Activated CD8-positive, alpha-beta memory T cell treated with anti-CD3 and anti-CD28 coated beads for 1 hour (primary cell): ENCODE measurements around the gene TMEM144.

ENCODE experiments used
- DNase-seq, 2 donors: peaks; one replicate each; pipeline ENCODE4 v3.0.0-alpha.2; 2020; ENCODE audit warnings: low read depth in 1 of 2; ENCODE audit errors: extremely low read depth in 1 of 2

TMEM144 gene

GRCh38 chr4:158292156-158292555 lies 81.9 kb downstream of the TMEM144 start:
- DNase-seq, result no peak

GRCh38 chr4:158295053-158295452 lies 84.8 kb downstream of the TMEM144 start:
- no peak for DNase-seq

DNA sequence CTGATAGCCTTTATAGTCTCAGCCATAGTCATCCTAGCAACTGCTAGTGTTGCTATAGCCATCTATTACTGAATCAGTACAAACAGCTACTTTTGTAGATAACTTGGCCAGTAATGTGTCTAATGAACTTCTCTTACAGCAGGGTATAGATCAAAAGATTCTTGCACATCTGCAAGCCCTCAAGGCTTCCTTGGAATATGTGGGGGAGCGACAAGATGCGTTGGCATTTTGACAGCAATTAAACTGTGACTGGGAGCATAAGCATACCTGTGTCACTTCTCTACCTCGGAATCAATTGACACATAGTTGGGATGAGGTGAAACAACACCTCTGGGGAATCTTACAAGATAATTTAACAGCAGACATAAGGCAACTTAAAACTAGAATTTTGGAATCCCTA lies 87.6 kb downstream of the TMEM144 start:
- DNase-seq, result no peak

DNA sequence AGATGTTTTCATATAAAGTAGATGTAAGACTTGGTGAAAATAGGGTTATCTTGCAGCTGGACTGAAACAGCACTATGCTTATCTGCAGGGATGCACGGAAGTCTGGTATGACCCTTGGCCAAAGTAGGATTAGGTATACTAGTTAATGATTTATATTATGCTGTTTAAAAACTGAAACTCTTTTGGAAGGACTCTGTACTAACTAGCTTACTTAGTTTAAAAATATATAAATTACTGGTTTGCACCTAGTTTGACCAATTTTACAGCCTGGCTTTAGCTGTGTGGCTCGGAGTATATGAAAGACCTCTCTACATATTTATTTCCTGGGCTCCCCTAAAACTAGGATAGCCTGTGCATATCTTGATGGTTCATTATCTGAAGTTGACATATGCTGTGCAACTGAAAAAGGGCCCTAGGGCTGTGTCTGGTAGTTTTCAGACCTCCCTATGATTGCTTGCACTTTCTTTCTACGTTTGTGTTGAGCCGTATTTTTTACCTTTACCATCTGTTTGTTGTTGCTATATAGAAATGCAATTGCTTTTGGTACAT lies 89.2 kb downstream of the TMEM144 start:
- DNase-seq, result no peak

DNA sequence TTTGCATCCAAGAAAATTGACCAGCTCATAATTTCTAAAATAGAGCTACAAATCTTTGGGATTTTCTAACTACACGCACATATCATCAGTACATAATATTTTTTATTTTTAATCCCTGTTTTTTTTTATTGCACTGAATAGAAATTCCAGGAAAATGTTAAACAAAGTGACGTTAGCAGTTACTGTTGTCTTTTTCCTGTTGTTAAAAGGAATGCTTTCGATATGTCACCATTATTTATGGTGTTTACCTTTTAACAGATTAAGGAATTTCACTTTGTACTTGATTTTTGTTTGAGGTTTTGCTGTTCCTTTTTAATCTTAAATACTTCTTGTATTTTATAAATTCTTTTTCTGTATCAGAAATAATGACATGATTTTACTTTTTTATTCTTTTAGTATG lies 89.7 kb downstream of the TMEM144 start:
- DNase-seq, result no peak

DNA sequence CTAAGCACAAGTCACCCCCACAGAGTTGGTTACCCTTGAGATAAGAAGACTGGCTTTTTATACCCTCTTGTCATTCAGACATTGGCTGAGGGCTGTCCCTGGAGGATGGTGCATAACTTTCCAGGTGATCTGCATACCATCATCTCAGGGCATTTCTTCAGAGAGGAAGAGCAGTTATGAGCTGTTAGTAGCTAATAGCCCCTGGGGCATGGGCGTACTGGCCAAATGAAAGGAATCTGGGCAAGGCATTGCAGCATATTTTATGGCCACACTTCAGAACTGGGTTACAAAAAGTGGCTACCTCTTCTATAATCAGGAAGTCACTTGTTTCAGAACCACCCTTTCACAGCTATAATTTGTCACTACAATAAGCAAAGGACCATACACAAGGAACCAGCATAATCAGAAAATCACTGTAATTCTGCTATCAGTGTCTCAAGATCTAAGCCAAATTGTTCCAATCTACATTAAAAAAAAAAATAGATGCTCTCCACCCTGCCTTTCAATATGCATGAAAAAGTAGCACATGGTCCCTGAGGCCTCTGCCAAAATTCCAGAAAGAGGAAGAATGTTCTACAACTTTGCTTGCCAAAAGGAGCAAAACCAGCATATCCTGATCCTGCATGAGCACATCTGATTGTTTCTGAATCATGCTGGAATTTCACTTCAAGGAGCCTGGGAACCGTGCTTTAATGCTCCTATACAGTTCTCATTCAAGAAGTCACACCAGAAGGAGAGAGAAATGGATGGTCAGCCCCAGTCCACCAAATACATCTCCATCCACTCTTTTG lies 92.0 kb downstream of the TMEM144 start:
- no peak for DNase-seq

GRCh38 chr4:158304694-158305093 lies 94.4 kb downstream of the TMEM144 start:
- no peak for DNase-seq
